CD4-positive, alpha-beta T cell treated with Interleukin-6 at 100 ng/mL for 8 hours (primary cell): ENCODE results near the gene NUCKS1.

ENCODE experiments used
- DNase-seq: peaks from one replicate; pipeline ENCODE4 v3.0.0-alpha.2; 2020; ENCODE audit warnings: mixed read lengths, low spot score

The NUCKS1 gene

GRCh38 chr1:205669341-205670149 is 80.4 kb downstream of the NUCKS1 start:
- DNase-seq: no peak

- DNase-seq: no peak
Measured at GRCh38 chr1:205668951-205669340, 81.0 kb downstream of the NUCKS1 start.

DNA sequence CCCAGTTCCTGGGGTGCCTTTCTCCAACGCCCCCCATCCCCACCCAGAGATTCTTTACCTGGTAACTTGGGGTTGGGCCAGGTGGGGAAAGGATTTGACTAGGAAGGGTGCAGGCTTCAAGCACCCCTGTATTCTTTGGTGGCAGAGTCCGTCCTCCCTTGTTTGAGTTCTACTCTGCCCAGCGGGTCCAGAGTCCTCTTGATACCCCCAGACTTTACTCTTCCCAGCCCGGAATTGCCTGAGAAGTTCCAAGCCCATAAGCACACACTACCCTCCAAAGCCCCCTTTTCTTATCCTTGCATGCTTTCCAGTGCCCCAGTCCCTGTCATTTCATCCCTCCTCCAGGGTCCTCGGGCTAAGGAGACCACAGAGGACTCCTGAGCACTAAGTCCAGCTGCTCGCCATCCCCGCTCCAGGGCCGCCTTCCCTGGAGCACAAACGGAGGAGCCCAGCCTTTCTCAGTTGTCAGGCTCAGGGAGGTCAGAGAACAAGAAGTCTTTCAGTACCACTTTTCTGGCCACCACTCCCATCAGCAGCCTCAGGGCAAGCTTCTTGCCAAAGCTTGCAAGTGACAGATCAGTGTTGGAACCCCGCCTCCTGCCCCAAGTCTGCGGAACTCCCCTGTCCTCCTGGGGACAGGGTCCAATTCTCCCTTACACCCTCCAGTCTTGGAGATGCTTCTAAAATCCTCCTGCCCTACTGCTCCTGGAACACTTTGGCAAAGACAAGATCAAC is 81.9 kb downstream of the NUCKS1 start:
- no peak for DNase-seq

DNA sequence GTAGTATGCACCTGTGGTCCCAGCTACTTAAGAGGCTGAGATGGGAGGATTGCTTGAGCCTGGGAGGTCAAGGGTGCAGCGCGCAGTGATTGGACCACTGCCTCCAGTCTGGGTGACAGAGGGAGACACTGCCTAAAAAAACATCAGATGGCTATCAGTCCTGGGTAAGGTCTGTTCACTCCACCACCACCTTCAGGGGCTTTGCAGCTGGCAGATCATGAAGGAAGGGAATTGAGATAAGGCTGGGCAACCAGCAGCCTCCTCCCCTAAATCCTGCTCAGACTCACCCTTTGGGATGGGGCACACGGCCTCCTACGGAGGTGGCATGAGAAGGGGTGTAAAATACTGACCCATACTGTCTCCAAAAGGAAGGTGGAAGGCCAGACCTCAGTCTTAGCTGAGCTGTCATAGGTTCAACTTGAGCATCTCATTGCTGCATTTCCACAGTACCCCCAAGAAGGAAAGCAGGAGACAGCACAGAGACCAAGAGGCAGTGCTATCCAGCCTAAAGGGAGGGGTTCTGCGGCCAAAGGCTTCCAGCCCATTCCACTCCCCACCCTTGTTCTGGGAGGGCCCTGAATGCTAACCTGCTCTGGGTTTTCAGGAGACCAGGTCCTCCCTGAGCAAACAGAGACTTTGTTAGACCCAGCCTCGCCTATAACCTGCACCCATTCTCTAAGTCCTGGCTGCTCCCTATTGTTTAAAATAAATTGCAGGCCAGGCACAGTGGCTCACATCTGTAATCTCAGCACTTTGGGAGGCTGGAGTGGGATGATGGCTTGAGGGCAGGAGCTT is 83.4 kb downstream of the NUCKS1 start:
- no peak for DNase-seq

DNA sequence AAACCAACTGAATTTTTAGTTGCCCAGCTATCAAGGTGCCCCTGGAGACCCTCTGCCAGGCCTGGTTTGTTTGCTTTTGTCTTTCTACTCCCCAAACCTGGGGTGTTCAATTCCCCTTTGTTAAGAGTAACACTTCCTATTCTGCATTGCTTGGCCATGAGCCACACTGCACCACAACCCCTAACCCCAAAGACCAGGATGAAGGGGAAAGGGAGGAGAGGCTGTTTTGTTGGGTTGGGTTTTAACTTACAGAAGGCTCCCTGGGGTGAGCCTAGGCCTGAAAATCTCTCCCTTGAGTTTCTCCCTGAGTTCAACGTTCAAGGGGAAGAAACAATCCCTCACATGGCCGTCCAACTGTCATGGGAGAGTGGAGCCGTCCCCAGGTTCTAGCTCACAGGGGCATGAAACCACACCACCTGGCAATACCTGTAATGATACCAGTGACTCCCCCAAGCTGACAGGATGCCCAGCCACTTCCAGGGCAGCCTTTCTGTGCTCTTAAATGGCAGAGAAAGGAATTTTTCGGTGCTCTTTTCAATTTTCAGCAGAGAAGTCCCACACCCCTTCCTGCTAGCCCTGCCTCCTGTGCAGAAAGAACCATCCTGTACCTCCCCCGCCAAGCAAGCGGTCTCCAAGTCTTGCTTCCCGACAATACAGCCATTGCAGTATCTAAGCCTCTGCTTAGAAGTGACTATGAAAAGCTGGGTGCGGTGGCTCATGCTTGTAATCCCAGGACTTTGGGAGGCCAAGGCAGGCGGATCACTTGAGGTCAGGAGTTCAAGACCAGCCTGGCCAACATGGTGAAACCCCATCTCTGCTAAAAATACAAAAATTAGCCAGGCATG is 84.6 kb downstream of the NUCKS1 start:
- no peak for DNase-seq

GRCh38 chr1:205664399-205665017 is 85.5 kb downstream of the NUCKS1 start:
- no peak for DNase-seq

- no peak for DNase-seq
Measured at GRCh38 chr1:205663286-205663936, 86.6 kb downstream of the NUCKS1 start.
